Measurements from ENCODE around the gene DNAJC5G.

DNA sequence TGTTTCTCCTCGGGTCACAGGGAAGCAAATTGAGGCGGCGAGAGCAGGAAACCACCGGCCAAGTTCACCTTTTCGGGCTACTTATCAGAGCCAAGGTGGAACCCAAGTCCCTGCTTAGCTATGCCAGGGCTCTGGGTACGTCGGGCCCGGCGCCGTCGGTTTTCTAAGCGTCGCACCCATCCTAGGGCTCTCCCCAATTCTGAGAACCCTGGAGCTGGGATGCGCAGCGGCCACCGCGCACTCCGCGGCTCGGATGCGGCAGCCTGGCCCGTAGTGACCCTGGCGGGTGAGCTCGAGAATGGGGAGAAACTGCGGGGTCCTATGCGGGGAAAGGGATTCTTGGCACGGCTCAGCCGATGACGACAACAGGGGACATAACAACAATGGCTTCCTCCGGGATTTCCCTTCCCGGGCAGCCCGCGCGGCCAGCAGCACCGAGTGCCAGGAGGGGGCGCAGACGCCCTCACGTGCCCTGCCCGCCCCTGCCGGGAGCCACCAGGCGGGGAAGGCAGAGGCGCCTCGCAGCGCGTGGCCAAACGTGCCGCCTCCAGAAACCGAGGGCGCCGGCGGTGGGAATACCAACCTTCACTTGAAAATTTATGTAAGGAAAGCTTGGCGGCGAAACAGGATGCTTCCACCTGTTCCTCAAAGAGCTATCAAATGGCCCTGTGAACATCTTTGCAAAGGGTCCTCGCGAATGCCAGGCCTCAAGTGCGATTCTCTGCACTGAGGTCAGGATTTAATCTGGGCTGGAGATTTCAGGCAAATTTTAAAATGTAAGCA is 10.3 kb upstream of the DNAJC5G start:
- TF ChIP-seq, protein P1, sequence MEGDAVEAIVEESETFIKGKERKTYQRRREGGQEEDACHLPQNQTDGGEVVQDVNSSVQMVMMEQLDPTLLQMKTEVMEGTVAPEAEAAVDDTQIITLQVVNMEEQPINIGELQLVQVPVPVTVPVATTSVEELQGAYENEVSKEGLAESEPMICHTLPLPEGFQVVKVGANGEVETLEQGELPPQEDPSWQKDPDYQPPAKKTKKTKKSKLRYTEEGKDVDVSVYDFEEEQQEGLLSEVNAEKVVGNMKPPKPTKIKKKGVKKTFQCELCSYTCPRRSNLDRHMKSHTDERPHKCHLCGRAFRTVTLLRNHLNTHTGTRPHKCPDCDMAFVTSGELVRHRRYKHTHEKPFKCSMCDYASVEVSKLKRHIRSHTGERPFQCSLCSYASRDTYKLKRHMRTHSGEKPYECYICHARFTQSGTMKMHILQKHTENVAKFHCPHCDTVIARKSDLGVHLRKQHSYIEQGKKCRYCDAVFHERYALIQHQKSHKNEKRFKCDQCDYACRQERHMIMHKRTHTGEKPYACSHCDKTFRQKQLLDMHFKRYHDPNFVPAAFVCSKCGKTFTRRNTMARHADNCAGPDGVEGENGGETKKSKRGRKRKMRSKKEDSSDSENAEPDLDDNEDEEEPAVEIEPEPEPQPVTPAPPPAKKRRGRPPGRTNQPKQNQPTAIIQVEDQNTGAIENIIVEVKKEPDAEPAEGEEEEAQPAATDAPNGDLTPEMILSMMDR (IDR thresholded peaks at IDR 0.05; ENCODE audit: insufficient read depth, low read depth, low read length), result no peak
- TF ChIP-seq EZH2 (IDR thresholded peaks at IDR 0.05; ENCODE audit: insufficient read depth, low read length), result no peak

Measured in astrocyte (in vitro differentiated cells and primary cell).